Coronary artery (tissue), 2 donors: ENCODE results near the gene ATP23.

ENCODE experiments used
- DNase-seq: peaks from one replicate; pipeline ENCODE4 v3.0.0-alpha.2; 2017; ENCODE audit warnings: low spot score
- H3K27ac ChIP-seq, 2 donors: fragments of 200-600 bp; sonication (generic); one replicate each; pipeline ENCODE4 v1.5.1; 2016 to 2019
- H3K4me3 ChIP-seq: fragments of 200-600 bp; sonication (generic); 2 replicates; pipeline ENCODE4 v1.5.1; 2016; ENCODE audit warnings: mild to moderate bottlenecking, moderate library complexity
- CTCF ChIP-seq: fragments of 200-600 bp; sonication (generic); IDR thresholded peaks from one replicate; pipeline ENCODE4 v1.5.1; 2019; ENCODE audit warnings: antibody characterized with exemption

The ATP23 gene

DNA sequence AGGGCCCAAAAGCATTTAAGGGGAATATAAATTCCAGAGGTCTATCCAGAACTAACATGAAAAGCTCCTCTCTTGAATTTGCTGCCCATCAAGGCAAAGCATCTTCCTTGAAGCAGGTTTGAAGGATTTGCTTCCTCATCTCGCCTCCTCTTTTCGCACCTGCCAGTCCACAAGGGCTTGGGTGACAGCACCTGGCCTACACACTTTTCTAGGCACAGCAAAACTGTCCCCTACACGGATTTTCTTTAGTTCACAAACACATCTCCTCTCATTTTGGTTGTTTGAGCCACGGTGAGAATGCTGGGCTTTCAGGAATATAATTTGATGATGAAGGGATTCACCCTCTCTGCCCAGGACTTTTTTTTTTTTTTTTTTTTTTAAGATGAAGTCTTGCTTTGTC lies 36.9 kb upstream of the ATP23 start:
- Histone ChIP-seq H3K27ac (no peak overlapping the region), H3K4me3 (no peak overlapping the region)
- no peak for TF ChIP-seq CTCF
- no peak for DNase-seq

- Histone ChIP-seq H3K4me3 (no peak overlapping the region), H3K27ac (no peak overlapping the region)
- DNase-seq = peak; percentile 86
- TF ChIP-seq CTCF = peak; percentile 99
These were observed 36.2 kb upstream of the ATP23 start for GRCh38 chr12:57904848-57905811.

DNA sequence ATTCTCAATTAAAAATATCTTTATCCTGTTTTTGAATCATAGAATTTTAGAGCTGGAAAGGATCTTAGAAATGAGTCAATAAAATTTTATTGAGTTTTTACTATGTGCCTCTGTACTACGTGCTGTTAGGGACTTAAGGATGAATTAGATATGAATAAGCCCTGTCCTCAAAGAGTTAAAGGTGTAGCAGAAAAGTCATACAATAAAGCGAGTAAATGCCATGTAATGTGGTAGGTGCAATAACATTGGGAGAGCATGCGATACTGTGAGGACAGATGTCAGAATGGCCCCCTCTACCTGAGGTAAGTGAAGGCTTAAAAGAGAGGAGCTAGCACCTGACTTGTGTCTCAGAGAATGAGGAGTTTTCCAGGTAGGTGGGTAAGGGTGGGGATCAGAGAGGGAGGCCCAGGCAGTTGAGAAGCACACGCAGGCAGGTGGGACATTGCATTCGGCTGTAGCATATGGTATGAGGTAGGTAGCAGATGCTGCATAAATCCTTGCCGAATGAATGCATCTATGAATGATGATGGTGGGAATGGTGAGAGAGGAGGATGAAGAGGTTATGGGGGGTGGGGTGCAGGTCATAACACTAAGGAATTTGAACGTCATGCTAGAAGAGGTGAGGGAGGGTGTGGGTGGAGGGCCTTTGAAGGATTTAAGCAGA lies 35.4 kb upstream of the ATP23 start:
- no peak for DNase-seq
- H3K4me3 ChIP-seq = no peak overlapping the region
- TF ChIP-seq CTCF = no peak
- H3K27ac ChIP-seq = no peak overlapping the region

- DNase-seq = no peak
- TF ChIP-seq CTCF = no peak
- H3K4me3 ChIP-seq = no peak overlapping the region
- no peak overlapping the region for H3K27ac ChIP-seq
These were observed 34.5 kb upstream of the ATP23 start for GRCh38 chr12:57906821-57907220.

DNA sequence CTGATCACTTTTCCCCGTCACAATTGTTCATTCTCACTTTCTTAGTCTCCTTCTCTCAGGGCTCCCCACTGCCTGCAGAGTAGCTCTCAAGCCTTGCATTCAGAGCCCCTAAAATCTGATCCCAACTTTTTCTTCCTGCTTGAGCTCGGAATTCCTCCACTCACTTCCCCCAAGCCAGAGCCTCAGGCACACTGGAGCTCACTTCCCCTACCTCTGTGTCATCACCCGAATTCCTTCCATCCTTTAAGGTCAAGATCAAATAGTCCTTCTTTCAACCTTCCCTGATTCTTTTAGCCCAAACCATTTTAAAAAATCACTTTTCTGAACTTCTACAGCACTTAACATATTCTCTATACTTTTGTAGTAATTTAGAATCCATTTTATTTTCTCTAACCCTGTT lies 34.1 kb upstream of the ATP23 start:
- Histone ChIP-seq H3K27ac (no peak overlapping the region), H3K4me3 (no peak overlapping the region)
- DNase-seq = no peak
- TF ChIP-seq CTCF = no peak

DNA sequence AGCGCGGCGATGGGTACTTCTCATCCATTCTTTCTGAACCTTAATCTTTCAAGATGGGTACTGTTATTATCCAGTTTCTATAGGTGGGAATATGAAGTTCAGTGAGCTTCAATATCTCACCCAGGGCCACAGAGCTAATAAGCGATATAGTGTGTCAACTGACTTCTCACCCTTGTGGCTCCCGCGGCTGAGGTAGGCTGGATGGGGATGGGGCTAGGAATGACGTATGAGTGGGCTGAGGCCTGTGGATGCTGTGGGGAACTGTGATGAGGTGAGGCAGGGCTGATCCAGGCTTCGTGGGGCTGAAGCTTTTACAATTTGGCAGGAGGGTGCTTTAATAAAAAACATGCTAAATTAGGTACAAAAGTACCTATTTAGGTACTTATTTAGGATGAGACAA lies 32.9 kb upstream of the ATP23 start:
- no peak overlapping the region for H3K4me3 ChIP-seq
- no peak for TF ChIP-seq CTCF
- DNase-seq = no peak
- H3K27ac ChIP-seq = no peak overlapping the region
